Activated naive CD8-positive, alpha-beta T cell treated with anti-CD3 and anti-CD28 coated beads for 36 hours (primary cell): ENCODE results near the gene C1QC. TPM values are rescaled to one million over a fixed set of nuclear protein-coding genes. Genes with fewer than 3 reads are reported as not detected.

Experiments
- DNase-seq: peaks from one replicate; pipeline ENCODE4 v3.0.0; 2021
- H3K27ac Mint-ChIP-seq: one replicate; pipeline ENCODE4 v1.8.0; 2022; ENCODE audit warnings: mild to moderate bottlenecking, moderate library complexity, mixed read lengths
- H3K27me3 Mint-ChIP-seq: one replicate; pipeline ENCODE4 v1.8.0; 2022; ENCODE audit warnings: mild to moderate bottlenecking, mixed read lengths
- H3K36me3 Mint-ChIP-seq: one replicate; pipeline ENCODE4 v1.8.0; 2021; ENCODE audit warnings: mild to moderate bottlenecking, mixed read lengths
- H3K4me1 Mint-ChIP-seq: one replicate; pipeline ENCODE4 v1.8.0; 2021; ENCODE audit warnings: mixed read lengths
- H3K4me3 Mint-ChIP-seq: one replicate; pipeline ENCODE4 v1.8.0; 2022; ENCODE audit warnings: mild to moderate bottlenecking, moderate library complexity, mixed read lengths
- H3K9me3 Mint-ChIP-seq: one replicate; pipeline ENCODE4 v1.8.0; 2022; ENCODE audit warnings: mixed read lengths
- total RNA-seq, 2 experiments: library from RNA; stranded (reverse); gene quantifications; one replicate each; pipeline ENCODE4 v1.2.3, GENCODE V29; 2021

C1QC gene
- total RNA-seq, 2 experiments from 2014 or later: not detected

DNA sequence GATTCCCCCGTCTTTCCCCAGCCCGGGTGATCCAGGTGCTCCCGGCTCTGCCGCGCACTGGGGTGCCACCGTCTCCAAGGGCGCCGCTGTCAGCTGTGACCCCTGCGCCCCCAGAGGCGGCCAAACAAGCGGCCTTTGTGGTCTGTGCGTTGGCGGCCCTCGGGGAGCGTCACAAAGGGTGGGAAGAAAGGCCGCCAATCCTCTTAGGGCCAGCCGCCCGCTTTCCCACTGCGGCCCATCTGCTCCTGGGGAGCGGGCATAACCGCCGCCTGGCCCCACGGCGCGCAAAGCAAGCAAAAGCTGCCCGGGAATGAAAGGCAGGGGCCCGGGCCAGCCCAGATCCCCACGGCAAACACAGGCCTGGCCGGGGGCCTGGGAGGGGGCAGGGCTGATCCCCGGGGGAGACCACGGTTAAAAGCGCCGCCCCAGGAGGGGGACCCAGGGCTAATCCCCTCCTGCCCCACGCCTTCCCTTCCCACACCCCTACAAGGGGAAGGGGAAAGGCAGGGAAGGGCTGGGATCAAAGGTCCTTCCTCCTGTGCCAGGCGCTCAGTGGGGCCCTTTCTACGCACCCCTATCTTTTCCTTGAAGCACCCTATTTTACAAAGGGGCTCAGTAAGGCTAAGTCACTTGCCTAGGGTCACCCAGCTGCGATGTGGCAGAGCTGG, 33.6 kb downstream of the C1QC start:
- H3K9me3 Mint-ChIP-seq: no peaks in the 10 kb centered on the region
- peaks cover 26% of the 10 kb centered on the region for H3K27me3 Mint-ChIP-seq
- no peaks in the 10 kb centered on the region for H3K4me1 Mint-ChIP-seq
- no peak overlapping the region for H3K4me3 Mint-ChIP-seq
- no peak overlapping the region for H3K27ac Mint-ChIP-seq
- H3K36me3 Mint-ChIP-seq: no peaks in the 10 kb centered on the region
- DNase-seq: no peak

DNA sequence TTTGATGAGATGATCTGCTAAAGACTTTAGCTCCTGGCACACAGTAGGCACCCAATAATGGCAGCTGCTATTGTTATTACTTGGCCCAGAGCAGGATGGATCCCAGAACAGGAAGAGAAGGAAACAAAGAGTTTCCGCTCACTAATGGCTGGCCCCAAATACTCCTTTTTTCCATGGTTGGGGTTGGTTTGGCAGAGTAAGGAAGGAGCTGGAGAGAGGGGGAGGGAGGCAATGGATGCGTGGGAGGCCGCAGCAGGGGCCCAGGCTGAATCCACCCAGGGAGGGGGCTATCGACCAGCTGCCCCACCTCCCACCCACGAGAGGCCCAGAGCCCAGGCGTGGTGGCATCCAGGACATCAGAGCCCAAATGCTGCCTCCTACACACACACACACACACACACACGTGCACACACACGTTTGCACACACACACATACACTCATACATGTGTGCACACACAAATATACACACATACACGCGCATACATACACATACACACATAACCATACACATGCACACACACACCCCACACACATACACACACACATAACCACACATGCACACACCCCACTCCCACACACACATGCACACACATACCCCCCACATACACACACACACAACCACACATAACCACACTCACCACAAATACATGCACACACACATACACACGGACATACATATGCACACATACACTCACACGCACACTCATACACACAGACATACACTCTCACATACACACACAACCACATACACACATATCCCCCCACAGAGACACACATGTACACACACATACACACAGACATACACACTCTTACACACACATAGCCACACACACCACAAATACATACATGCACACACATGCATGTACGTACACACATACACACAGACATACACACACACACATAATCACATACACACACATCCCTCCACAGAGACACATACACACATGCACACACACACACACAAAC, 34.8 kb downstream of the C1QC start:
- no peaks in the 10 kb centered on the region for H3K4me1 Mint-ChIP-seq
- H3K9me3 Mint-ChIP-seq: no peaks in the 10 kb centered on the region
- peaks cover 15% of the 10 kb centered on the region for H3K27me3 Mint-ChIP-seq
- H3K27ac Mint-ChIP-seq: no peak overlapping the region
- no peak for DNase-seq
- no peak overlapping the region for H3K4me3 Mint-ChIP-seq
- no peaks in the 10 kb centered on the region for H3K36me3 Mint-ChIP-seq

DNA sequence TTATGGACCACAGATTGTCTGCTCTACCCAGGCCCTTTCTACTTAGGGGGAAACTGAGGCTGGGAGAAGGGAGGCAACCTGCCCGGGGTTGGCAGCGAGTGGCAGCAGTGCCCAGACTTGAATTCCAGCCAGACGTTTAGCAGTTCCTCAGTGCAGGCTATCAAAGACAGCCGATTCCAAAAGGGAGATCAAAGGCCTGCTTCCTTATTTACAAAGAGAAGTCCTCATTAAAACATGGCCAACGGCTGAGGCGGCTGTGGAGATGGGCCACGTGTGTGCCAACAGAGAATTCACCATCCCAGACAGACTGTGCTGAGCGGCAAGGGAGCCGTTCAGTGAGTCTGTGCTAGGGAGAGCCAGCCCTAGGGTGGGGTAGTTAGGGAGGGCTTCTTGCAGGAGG, 37.3 kb downstream of the C1QC start:
- DNase-seq: no peak
- no peak overlapping the region for H3K27ac Mint-ChIP-seq

DNA sequence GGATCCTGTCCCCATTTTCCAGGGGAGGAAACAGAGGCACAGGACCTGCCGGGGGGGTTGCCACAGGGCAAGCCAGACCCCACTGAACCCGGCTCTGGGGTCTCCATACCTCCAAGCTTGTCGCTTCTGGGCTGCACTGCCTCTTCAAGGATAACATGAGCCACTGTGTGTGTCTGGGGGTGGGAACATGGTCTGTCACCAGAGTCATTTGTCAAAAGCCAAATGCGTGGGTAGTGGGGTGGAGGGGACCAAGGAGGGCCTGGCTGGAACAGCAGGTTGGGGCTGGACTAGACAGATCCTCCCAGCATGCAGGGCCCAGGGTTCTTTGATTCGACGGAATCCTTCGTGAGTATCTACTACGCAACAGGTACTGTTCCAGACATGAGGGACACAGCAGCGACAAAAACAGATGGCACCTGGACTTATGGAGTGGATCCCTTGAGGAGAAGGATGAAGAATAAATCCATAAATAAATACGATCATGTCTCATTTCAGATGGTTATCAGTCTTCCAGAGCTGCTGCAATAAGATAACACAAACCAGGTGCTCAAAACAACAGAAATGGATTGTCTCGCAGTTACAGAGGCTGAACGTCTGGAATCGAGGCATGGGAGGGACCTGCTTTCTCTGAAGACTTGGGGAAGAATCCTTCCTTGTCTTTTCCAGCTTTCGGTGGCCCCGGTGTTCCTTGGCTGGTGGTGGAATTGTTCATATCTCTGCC, 38.3 kb downstream of the C1QC start:
- H3K36me3 Mint-ChIP-seq: no peaks in the 10 kb centered on the region
- peaks cover 5% of the 10 kb centered on the region for H3K27me3 Mint-ChIP-seq
- H3K27ac Mint-ChIP-seq: no peak overlapping the region
- no peaks in the 10 kb centered on the region for H3K4me1 Mint-ChIP-seq
- no peaks in the 10 kb centered on the region for H3K9me3 Mint-ChIP-seq
- DNase-seq: no peak
- no peak overlapping the region for H3K4me3 Mint-ChIP-seq

More for the DNA sequence above, 37.3 kb downstream of the C1QC start:
- H3K4me3 Mint-ChIP-seq: no peak overlapping the region
- H3K27me3 Mint-ChIP-seq: peaks cover 4% of the 10 kb centered on the region
- no peaks in the 10 kb centered on the region for H3K36me3 Mint-ChIP-seq
- no peaks in the 10 kb centered on the region for H3K4me1 Mint-ChIP-seq
- H3K9me3 Mint-ChIP-seq: no peaks in the 10 kb centered on the region

- H3K4me1 Mint-ChIP-seq: no peaks in the 10 kb centered on the region
- H3K4me3 Mint-ChIP-seq: no peak overlapping the region
- no peak for DNase-seq
- peaks cover 7% of the 10 kb centered on the region for H3K27me3 Mint-ChIP-seq
- no peaks in the 10 kb centered on the region for H3K36me3 Mint-ChIP-seq
- no peak overlapping the region for H3K27ac Mint-ChIP-seq
- H3K9me3 Mint-ChIP-seq: no peaks in the 10 kb centered on the region
These were observed 40.1 kb downstream of the C1QC start for GRCh38 chr1:22683547-22683946.

- no peaks in the 10 kb centered on the region for H3K4me1 Mint-ChIP-seq
- H3K9me3 Mint-ChIP-seq: no peaks in the 10 kb centered on the region
- no peak overlapping the region for H3K27ac Mint-ChIP-seq
- no peak overlapping the region for H3K4me3 Mint-ChIP-seq
- peaks cover 8% of the 10 kb centered on the region for H3K27me3 Mint-ChIP-seq
- no peaks in the 10 kb centered on the region for H3K36me3 Mint-ChIP-seq
- DNase-seq: no peak
These were observed 42.2 kb downstream of the C1QC start for GRCh38 chr1:22685591-22686059.

- H3K27me3 Mint-ChIP-seq: peaks cover 8% of the 10 kb centered on the region
- H3K36me3 Mint-ChIP-seq: no peaks in the 10 kb centered on the region
- no peak overlapping the region for H3K4me3 Mint-ChIP-seq
- H3K9me3 Mint-ChIP-seq: no peaks in the 10 kb centered on the region
- H3K4me1 Mint-ChIP-seq: no peaks in the 10 kb centered on the region
- no peak for DNase-seq
- no peak overlapping the region for H3K27ac Mint-ChIP-seq
These were observed 43.8 kb downstream of the C1QC start for GRCh38 chr1:22687191-22687590.

DNA sequence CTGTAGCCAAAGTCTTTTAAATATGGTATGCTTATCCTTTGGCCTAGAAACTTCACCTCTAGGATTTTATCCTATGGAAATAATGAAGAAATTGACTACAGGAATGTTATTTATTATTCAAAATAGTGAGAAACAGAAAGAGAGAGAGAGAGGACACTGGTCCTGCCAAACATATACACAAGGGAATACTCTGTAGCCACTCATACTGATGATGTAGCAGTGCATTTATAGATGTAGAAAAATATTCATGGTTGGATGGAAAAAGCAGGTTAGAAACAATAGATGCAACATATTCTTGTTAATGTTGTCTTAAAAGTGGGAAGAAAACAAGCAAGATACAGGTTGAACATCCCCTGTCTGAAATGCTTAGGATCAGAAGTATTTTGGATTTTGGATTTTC, 45.0 kb downstream of the C1QC start:
- Mint-ChIP-seq H3K4me3 (no peak overlapping the region), H3K4me1 (no peaks in the 10 kb centered on the region), H3K27ac (no peak overlapping the region), H3K9me3 (no peaks in the 10 kb centered on the region), H3K36me3 (no peaks in the 10 kb centered on the region), H3K27me3 (peaks cover 8% of the 10 kb centered on the region)
- DNase-seq: no peak

DNA sequence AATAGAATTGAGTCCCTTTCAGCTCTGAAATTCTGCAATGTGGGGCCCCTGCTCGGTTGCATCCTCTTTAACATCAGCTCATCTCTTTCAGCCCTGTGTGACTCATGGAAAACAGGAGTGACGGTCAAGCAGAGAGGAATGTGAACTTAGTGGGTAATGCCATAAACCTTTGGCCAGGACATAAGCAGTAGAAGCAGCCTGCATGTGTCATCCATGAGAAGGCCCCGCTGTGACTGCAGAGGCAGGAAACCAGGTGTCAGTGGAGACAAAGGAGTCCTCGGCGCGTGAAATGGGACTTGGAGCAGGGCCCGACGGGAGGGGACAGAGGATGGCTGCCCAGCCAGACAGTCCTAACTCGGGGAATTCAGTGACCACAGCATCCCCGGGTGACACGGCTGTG, 46.1 kb downstream of the C1QC start:
- H3K27me3 Mint-ChIP-seq: peaks cover 8% of the 10 kb centered on the region
- H3K4me3 Mint-ChIP-seq: no peak overlapping the region
- no peaks in the 10 kb centered on the region for H3K9me3 Mint-ChIP-seq
- H3K4me1 Mint-ChIP-seq: no peaks in the 10 kb centered on the region
- no peaks in the 10 kb centered on the region for H3K36me3 Mint-ChIP-seq
- H3K27ac Mint-ChIP-seq: no peak overlapping the region
- no peak for DNase-seq

- no peaks in the 10 kb centered on the region for H3K4me1 Mint-ChIP-seq
- DNase-seq: no peak
- no peak overlapping the region for H3K27ac Mint-ChIP-seq
- H3K36me3 Mint-ChIP-seq: no peaks in the 10 kb centered on the region
- peaks cover 3% of the 10 kb centered on the region for H3K27me3 Mint-ChIP-seq
- no peaks in the 10 kb centered on the region for H3K9me3 Mint-ChIP-seq
- H3K4me3 Mint-ChIP-seq: no peak overlapping the region
These were observed 47.8 kb downstream of the C1QC start for GRCh38 chr1:22691031-22691753.

GRCh38 chr1:22694172-22694571, 50.7 kb downstream of the C1QC start:
- no peaks in the 10 kb centered on the region for H3K9me3 Mint-ChIP-seq
- no peaks in the 10 kb centered on the region for H3K27me3 Mint-ChIP-seq
- H3K4me1 Mint-ChIP-seq: no peaks in the 10 kb centered on the region
- no peak for DNase-seq
- H3K27ac Mint-ChIP-seq: no peak overlapping the region
- H3K4me3 Mint-ChIP-seq: no peak overlapping the region
- H3K36me3 Mint-ChIP-seq: no peaks in the 10 kb centered on the region

DNA sequence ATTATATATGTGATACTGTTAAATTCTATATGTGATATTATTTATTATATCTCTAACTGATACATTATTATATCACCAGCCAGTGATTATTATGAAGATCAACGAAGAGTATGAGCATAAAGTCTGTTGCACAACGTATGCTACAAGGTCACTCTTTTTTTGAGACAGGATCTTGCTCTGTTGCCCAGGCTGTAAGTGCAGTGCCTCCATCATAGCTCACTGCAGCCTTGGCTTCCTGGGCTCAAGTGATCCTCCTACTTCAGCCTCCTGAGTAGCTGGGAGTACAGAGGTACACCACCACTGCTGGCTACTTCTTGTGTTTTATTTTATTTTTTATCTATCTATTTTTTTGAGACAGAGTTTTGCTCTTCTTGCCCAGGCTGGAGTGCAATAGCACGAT, 53.2 kb downstream of the C1QC start:
- no peak overlapping the region for H3K4me3 Mint-ChIP-seq
- no peaks in the 10 kb centered on the region for H3K9me3 Mint-ChIP-seq
- H3K36me3 Mint-ChIP-seq: no peaks in the 10 kb centered on the region
- H3K27ac Mint-ChIP-seq: no peak overlapping the region
- no peaks in the 10 kb centered on the region for H3K4me1 Mint-ChIP-seq
- no peaks in the 10 kb centered on the region for H3K27me3 Mint-ChIP-seq
- DNase-seq: no peak
